Upper lobe of right lung (tissue), 1 donor: ENCODE results near the gene CNTNAP2. TPM values are rescaled to one million over a fixed set of nuclear protein-coding genes. Genes with fewer than 3 reads are reported as not detected.

ENCODE experiments used
- ATAC-seq: fragments of 200-7000 bp; cut with Tn5 transposase; one replicate; pipeline ENCODE4 v1.9.1; 2020; ENCODE audit warnings: mild to moderate bottlenecking, moderate library complexity
- DNase-seq: peaks from one replicate; pipeline ENCODE4 v3.0.0-alpha.2; 2020
- H3K27ac ChIP-seq: fragments of 200-600 bp; one replicate; pipeline ENCODE4 v1.8.0; 2022
- H3K27me3 ChIP-seq: fragments of 200-600 bp; one replicate; pipeline ENCODE4 v1.8.0; 2022; ENCODE audit warnings: mild to moderate bottlenecking
- H3K36me3 ChIP-seq: fragments of 200-600 bp; one replicate; pipeline ENCODE4 v1.8.0; 2022
- H3K4me1 ChIP-seq: fragments of 200-600 bp; one replicate; pipeline ENCODE4 v1.8.0; 2022
- H3K4me3 ChIP-seq: fragments of 200-600 bp; one replicate; pipeline ENCODE4 v1.8.0; 2022; ENCODE audit warnings: mild to moderate bottlenecking
- H3K9me3 ChIP-seq: fragments of 200-600 bp; one replicate; pipeline ENCODE4 v1.8.0; 2022
- CTCF ChIP-seq: fragments of 200-600 bp; IDR thresholded peaks from one replicate; pipeline ENCODE4 v1.8.0; 2022; ENCODE audit warnings: antibody characterized with exemption
- intact Hi-C: fragments of 100-400 bp; cut with DNase I; formaldehyde crosslinking; loops from one replicate; pipeline ENCODE4 v1.11.0; 2022
- total RNA-seq: library from RNA; stranded (reverse); fragmentation: NEBNext Ultra II Directional; extraction: Animal tissue kit (Norgen Biotek cat#: 25700); gene quantifications from one replicate; pipeline ENCODE4 v1.2.1, GENCODE V29; 2021
- donor health status: DM: no; HTN: yes; CAD: no; lungs with severe emphysema.

Gene CNTNAP2
- total RNA-seq, 1 donor from 2014 or later = 0.41 TPM

DNA sequence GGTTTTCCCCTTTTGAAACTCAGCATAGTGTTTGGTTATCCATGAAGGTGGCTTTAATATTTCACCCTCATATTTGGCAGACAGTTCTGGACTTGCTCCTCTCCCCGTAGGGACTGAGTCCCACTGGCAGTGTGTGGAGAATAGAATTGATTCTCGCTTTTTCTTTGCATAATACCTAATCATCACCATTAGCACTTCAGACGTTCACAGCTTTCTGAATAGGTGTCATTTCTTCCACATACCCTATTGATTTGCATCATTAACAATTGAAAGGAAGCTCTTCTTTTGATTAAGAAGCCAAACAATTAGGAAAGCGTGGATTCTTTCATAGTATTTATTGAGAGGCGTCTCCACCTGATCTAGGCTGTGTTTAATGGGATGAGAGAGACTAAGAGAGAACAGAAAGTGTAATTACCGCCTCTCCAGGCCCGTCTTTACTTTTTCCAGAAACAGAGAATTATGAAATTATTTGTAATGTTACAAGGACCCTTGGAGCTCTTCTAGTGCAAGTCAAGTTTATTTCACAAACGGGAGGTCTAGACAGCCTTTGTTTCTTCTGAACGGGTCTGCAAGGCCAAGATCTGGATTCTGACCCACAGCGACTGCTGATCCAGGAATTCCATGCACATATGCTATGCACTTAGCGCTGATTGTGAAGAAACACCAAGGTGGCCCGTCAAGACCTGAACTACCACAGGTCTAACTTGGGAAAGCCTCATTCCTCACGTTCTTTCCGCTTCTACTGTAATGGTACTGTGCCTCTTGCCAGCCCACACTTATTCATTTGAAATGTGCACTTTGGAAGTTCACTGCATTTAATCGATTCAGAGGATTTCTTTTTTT is 2224.1 kb downstream of the CNTNAP2 start:
- DNase-seq (no peak), ATAC-seq (no peak)
- H3K9me3 ChIP-seq = no peaks in the 10 kb centered on the region
- no peaks in the 10 kb centered on the region for H3K36me3 ChIP-seq
- H3K4me3 ChIP-seq = no peak overlapping the region
- peaks cover 7% of the 10 kb centered on the region for H3K4me1 ChIP-seq
- peaks cover 61% of the 10 kb centered on the region for H3K27me3 ChIP-seq
- intact Hi-C loops = no loop called here
- no peak overlapping the region for H3K27ac ChIP-seq
- TF ChIP-seq CTCF = no peak

DNA sequence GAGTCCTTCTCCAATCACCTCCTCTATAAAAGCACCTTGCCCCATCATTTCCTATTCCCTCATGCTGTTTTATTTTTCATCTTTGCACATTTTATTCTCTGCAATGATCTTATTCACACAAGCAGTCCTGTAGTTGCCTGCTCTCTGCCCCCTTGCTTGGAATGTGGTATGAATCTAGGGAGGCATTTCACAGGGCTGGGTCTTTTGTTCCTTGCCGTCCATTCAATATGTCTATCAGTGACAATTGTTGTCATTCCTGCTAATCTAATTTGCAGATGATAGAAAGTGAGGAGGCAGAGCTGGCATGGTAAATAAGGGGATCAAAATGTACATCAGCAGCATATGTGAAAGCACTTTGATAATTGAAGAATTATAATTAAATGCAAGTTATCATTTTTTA is 2227.8 kb downstream of the CNTNAP2 start:
- intact Hi-C loops = no loop called here
- Histone ChIP-seq H3K27me3 (peaks cover 27% of the 10 kb centered on the region), H3K27ac (no peak overlapping the region), H3K4me3 (no peak overlapping the region), H3K36me3 (no peaks in the 10 kb centered on the region), H3K4me1 (peaks cover 2% of the 10 kb centered on the region), H3K9me3 (no peaks in the 10 kb centered on the region)
- DNase-seq (no peak), ATAC-seq (no peak)
- TF ChIP-seq CTCF = no peak

- no peak for TF ChIP-seq CTCF
- intact Hi-C loops = no loop called here
Measured at GRCh38 chr7:148347981-148348380, 2231.4 kb downstream of the CNTNAP2 start.

GRCh38 chr7:148348466-148348865 is 2231.9 kb downstream of the CNTNAP2 start:
- ATAC-seq (no peak), DNase-seq (no peak)
- no peak for TF ChIP-seq CTCF
- H3K4me3 ChIP-seq = no peak overlapping the region
- no peaks in the 10 kb centered on the region for H3K9me3 ChIP-seq
- intact Hi-C loops = no loop called here
- peaks cover 4% of the 10 kb centered on the region for H3K27me3 ChIP-seq
- H3K36me3 ChIP-seq = no peaks in the 10 kb centered on the region
- no peak overlapping the region for H3K27ac ChIP-seq
- H3K4me1 ChIP-seq = no peaks in the 10 kb centered on the region

More at GRCh38 chr7:148347981-148348380, 2231.4 kb downstream of the CNTNAP2 start:
- no peaks in the 10 kb centered on the region for H3K9me3 ChIP-seq
- no peak for ATAC-seq
- H3K36me3 ChIP-seq = no peaks in the 10 kb centered on the region
- H3K27me3 ChIP-seq = peaks cover 4% of the 10 kb centered on the region
- no peak overlapping the region for H3K4me3 ChIP-seq
- DNase-seq = no peak
- H3K27ac ChIP-seq = no peak overlapping the region
- H3K4me1 ChIP-seq = no peaks in the 10 kb centered on the region

DNA sequence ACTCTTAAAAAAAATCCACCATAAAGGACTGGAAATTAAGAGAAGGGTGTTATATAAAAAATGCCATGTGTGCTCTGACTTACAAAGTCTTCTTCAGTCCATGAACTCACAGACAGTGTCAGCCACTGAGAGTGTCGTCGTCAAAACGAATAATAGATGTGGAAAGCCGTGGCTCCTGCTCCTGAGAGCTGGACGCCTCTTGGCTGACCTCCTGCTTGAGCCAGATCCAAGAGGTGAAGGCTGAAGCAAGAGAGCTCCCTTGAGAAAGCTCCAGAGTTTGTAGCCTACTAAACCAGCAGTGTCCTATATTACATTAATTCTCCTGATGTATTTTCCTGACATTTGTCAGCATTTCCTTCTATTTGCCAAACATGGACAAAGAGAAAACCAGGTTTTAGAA is 2239.7 kb downstream of the CNTNAP2 start:
- DNase-seq (no peak), ATAC-seq (no peak)
- Histone ChIP-seq H3K4me1 (no peaks in the 10 kb centered on the region), H3K27me3 (no peaks in the 10 kb centered on the region), H3K4me3 (no peak overlapping the region), H3K36me3 (no peaks in the 10 kb centered on the region), H3K9me3 (no peaks in the 10 kb centered on the region), H3K27ac (no peak overlapping the region)
- intact Hi-C loops = no loop called here
- TF ChIP-seq CTCF = no peak
